HCT116 (cell line): ENCODE data around the gene TBC1D14. TPM values are rescaled to one million over a fixed set of nuclear protein-coding genes. Genes with fewer than 3 reads are reported as not detected.

Experiments
- ATAC-seq: fragments of 200-7000 bp; cut with Tn5 transposase; 2 replicates; pipeline ENCODE4 v1.9.1; 2020; ENCODE audit warnings: mild to moderate bottlenecking, moderate library complexity
- BruUV-seq: library from RNA; stranded (reverse); fragments of 400-500 nt; replicated peaks from 2 replicates; lab custom pipeline; 2021; lab: Mats Ljungman, UMichigan
- CTCF ChIA-PET: fragments of 300-600 bp; sonication (Branson Sonifier 250); formaldehyde crosslinking; loops from one replicate; lab custom pipeline; 2021; ENCODE audit warnings: antibody characterized with exemption; lab: Charles Lee
- POLR2A ChIA-PET: fragments of 300-600, 350-600 bp; sonication (Branson Sonifier 250); formaldehyde crosslinking; loops from one replicate; lab custom pipeline; 2021; ENCODE audit warnings: antibody characterized with exemption; lab: Charles Lee
- RAD21 ChIA-PET, 2 experiments: fragments of 300-600 bp; sonication (Branson Sonifier 250); formaldehyde crosslinking; loops; one replicate each; lab custom pipeline; 2023; ENCODE audit warnings: low total read pairs in 2 of 2; ENCODE audit not compliant: uncharacterized antibody in 2 of 2, unreplicated experiment in 2 of 2, low non-redundant PET in 1 of 2; lab: Charles Lee
- DNase-seq: peaks from one replicate; pipeline ENCODE4 v3.0.0-alpha.2; 2010; ENCODE audit warnings: low read depth, low spot score
- H2AFZ ChIP-seq: fragments of 200-600 bp; shearing (Covaris generic), sonication (generic); 2 replicates; pipeline ENCODE4 v1.6.1; 2017; ENCODE audit warnings: low read depth, mixed run types, mixed read lengths, antibody characterized with exemption, low read length; ENCODE audit not compliant: poor library complexity, severe bottlenecking
- H3K27ac ChIP-seq: 2 replicates; pipeline ENCODE4 v1.5.1; 2012; ENCODE audit warnings: low read depth, low read length
- H3K27me3 ChIP-seq: fragments of 200-600 bp; sonication (generic); 2 replicates; pipeline ENCODE4 v1.6.1; 2016; ENCODE audit warnings: mixed run types, low read length, mixed read lengths; ENCODE audit not compliant: insufficient read depth
- H3K36me3 ChIP-seq, 2 experiments: fragments of 200-500 bp in 1 of 2; fragments of 200-600 bp in 1 of 2; sonication (Bioruptor generic) in 1 of 2; sonication (generic) in 1 of 2; 2 replicates each; pipeline versions ENCODE4 v1.5.1 to v1.6.1; 2014 to 2016; ENCODE audit warnings: low read length in 2 of 2, inconsistent platforms in 1 of 2, mixed read lengths in 1 of 2, mixed run types in 1 of 2; ENCODE audit not compliant: insufficient read depth in 2 of 2, control insufficient read depth in 1 of 2
- H3K4me1 ChIP-seq, 2 experiments: fragments of 200-600 bp in 1 of 2; sonication (generic) in 1 of 2; 2 replicates each; pipeline versions ENCODE4 v1.5.1 to v1.6.1; 2012 to 2017; ENCODE audit warnings: low read length in 2 of 2, inconsistent platforms in 1 of 2, mild to moderate bottlenecking in 1 of 2, mixed read lengths in 1 of 2, mixed run types in 1 of 2, moderate library complexity in 1 of 2; ENCODE audit not compliant: insufficient read depth in 2 of 2, control insufficient read depth in 1 of 2
- H3K4me2 ChIP-seq: fragments of 200-600 bp; sonication (generic); 2 replicates; pipeline ENCODE4 v1.6.1; 2017; ENCODE audit warnings: mixed run types, low read length, mixed read lengths
- H3K4me3 ChIP-seq, 2 experiments: fragments of 200-600 bp in 1 of 2; sonication (generic) in 1 of 2; replicated peaks in 1 of 2; 2 replicates each; pipeline ENCODE4 v1.5.1; 2011 to 2016; ENCODE audit warnings: low read length in 2 of 2, control low read depth in 1 of 2, low read depth in 1 of 2, mild to moderate bottlenecking in 1 of 2, mixed read lengths in 1 of 2, mixed run types in 1 of 2
- H3K79me2 ChIP-seq: fragments of 200-600 bp; sonication (generic); 2 replicates; pipeline ENCODE4 v1.6.1; 2017; ENCODE audit warnings: mild to moderate bottlenecking, mixed run types, low read length, moderate library complexity, mixed read lengths; ENCODE audit not compliant: insufficient read depth
- H3K9ac ChIP-seq: fragments of 200-600 bp; sonication (generic); 2 replicates; pipeline ENCODE4 v1.6.1; 2016; ENCODE audit warnings: low read length, mixed read lengths
- H3K9me2 ChIP-seq: fragments of 200-600 bp; sonication (generic), shearing (Covaris generic); 2 replicates; pipeline ENCODE4 v1.6.1; 2017; ENCODE audit warnings: mixed run types, mild to moderate bottlenecking, moderate library complexity; ENCODE audit not compliant: insufficient read depth
- H3K9me3 ChIP-seq, 2 experiments: fragments of 200-500 bp in 1 of 2; fragments of 200-600 bp in 1 of 2; sonication (Bioruptor generic) in 1 of 2; sonication (generic) in 1 of 2; 2 replicates each; pipeline ENCODE4 v1.6.1; 2014 to 2017; ENCODE audit warnings: low read length in 2 of 2, mixed read lengths in 2 of 2, inconsistent platforms in 1 of 2, low read depth in 1 of 2, mild to moderate bottlenecking in 1 of 2, mixed run types in 1 of 2, moderate library complexity in 1 of 2; ENCODE audit not compliant: control insufficient read depth in 1 of 2, insufficient read depth in 1 of 2
- H4K20me1 ChIP-seq: fragments of 200-600 bp; sonication (generic), shearing (Covaris generic); 2 replicates; pipeline ENCODE4 v1.6.1; 2017; ENCODE audit warnings: mixed run types, mild to moderate bottlenecking, moderate library complexity; ENCODE audit not compliant: insufficient read depth
- CEBPB ChIP-seq: IDR thresholded peaks from 2 replicates; pipeline ENCODE4 v1.6.1; 2012; ENCODE audit warnings: low read depth
- EGR1 ChIP-seq: IDR thresholded peaks from 2 replicates; pipeline ENCODE4 v1.6.1; 2012; ENCODE audit warnings: low read depth
- ELF1 ChIP-seq: IDR thresholded peaks from 2 replicates; pipeline ENCODE4 v1.6.1; 2012; ENCODE audit warnings: low read depth, borderline replicate concordance
- EZH2phosphoT487 ChIP-seq: fragments of 200-600 bp; IDR thresholded peaks from 2 replicates; pipeline ENCODE4 v1.6.1; 2018; ENCODE audit warnings: antibody characterized with exemption, borderline replicate concordance
- FOSL1 ChIP-seq: IDR thresholded peaks from 2 replicates; pipeline ENCODE4 v1.6.1; 2012; ENCODE audit warnings: low read depth
- JUND ChIP-seq: IDR thresholded peaks from 2 replicates; pipeline ENCODE4 v1.6.1; 2012
- POLR2A ChIP-seq: IDR thresholded peaks from 2 replicates; pipeline ENCODE4 v1.7.0; 2011; ENCODE audit warnings: borderline replicate concordance; ENCODE audit not compliant: insufficient read depth, insufficient read length; ENCODE audit errors: extremely low read depth
- SRF ChIP-seq: IDR thresholded peaks from 2 replicates; pipeline ENCODE4 v1.6.1; 2012; ENCODE audit warnings: low read depth
- YY1 ChIP-seq: IDR thresholded peaks from 2 replicates; pipeline ENCODE4 v1.6.1; 2011; ENCODE audit warnings: low read length, low read depth, moderate library complexity, mild to moderate bottlenecking; ENCODE audit not compliant: insufficient replicate concordance; ENCODE audit errors: extremely low read depth
- ZFX ChIP-seq: fragments of 450-650 bp; IDR thresholded peaks from 2 replicates; pipeline ENCODE4 v1.6.1; 2017
- ZNF274 ChIP-seq: fragments of 200-500 bp; sonication (Bioruptor generic); IDR thresholded peaks from 2 replicates; pipeline ENCODE4 v1.6.1; 2014; ENCODE audit warnings: mild to moderate bottlenecking, low read depth, low read length, inconsistent platforms
- intact Hi-C: fragments of 100-400 bp; cut with micrococcal nuclease; formaldehyde crosslinking; loops from 2 replicates; pipeline ENCODE4 v1.10.0; 2022
- total RNA-seq: library from RNA; stranded (reverse); gene quantifications from one replicate; pipeline ENCODE4 v1.2.1, GENCODE V29; 2021; ENCODE audit not compliant: unreplicated experiment
- TF ChIP-seq, protein P1 (sequence below): IDR thresholded peaks from 2 replicates; pipeline ENCODE4 v1.6.1; 2012
- TF ChIP-seq, protein P2 (sequence below): IDR thresholded peaks from 2 replicates; pipeline ENCODE4 v1.6.1; 2012
- TF ChIP-seq, protein P3 (sequence below): IDR thresholded peaks from 2 replicates; pipeline ENCODE4 v1.6.1; 2011; ENCODE audit warnings: mild to moderate bottlenecking, low read length, moderate library complexity; ENCODE audit not compliant: insufficient replicate concordance; ENCODE audit errors: extremely low read depth
- TF ChIP-seq, protein P4 (sequence below), 3 experiments: fragments of 200-600 bp in 1 of 3; sonication (generic) in 1 of 3; IDR thresholded peaks in 2 of 3; conservative IDR thresholded peaks in 1 of 3; 2 replicates each; pipeline ENCODE4 v1.5.1; 2012 to 2017; ENCODE audit warnings: low read depth in 2 of 3, low read length in 2 of 3, antibody characterized with exemption in 1 of 3, borderline replicate concordance in 1 of 3, control low read depth in 1 of 3, mild to moderate bottlenecking in 1 of 3, mixed read lengths in 1 of 3, mixed run types in 1 of 3, moderate library complexity in 1 of 3; ENCODE audit not compliant: insufficient read depth in 1 of 3

Gene TBC1D14
- total RNA-seq, 1 experiment from 2014 or later: 62.9 TPM

DNA sequence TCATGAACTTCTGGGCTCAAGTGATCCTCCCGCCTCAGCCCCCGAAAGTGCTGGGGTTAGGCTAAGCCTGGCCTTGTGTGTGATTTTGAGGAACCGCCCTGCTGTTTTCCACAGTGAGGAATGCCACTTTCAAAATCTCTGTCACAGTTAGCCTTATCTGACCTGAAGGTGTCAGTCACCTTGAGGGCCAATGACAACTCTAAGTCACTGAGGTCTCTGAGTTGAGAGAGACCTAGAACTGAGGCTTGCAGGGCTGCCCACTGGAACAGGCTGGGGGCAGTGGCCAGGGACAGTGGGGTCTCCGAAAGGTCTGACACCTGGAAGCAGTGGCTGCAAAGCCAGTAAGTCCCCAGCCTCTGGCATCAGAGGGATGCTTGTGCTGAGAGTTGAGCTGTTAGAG is 139.7 kb downstream of the TBC1D14 start:
- ChIA-PET CTCF (no interaction called here), POLR2A (no interaction called here), RAD21 (no interaction called here)
- no peak for DNase-seq
- Histone ChIP-seq H3K4me1 (peaks cover 6 to 7% of the 10 kb centered on the region in 2 experiments; a peak in 2 of 4 replicates), H3K27ac (no peak overlapping the region), H3K9me3 (no peaks in the 10 kb centered on the region), H3K36me3 (0 out of 4 replicates have a peak, but pooled peaks cover 0 to 6% of the 10 kb centered on the region in 2 experiments), H2AFZ (no peak overlapping the region), H3K9ac (no peak overlapping the region), H3K4me2 (no peak overlapping the region), H3K9me2 (no peaks in the 10 kb centered on the region), H4K20me1 (no peaks in the 10 kb centered on the region), H3K79me2 (peaks cover 50% of the 10 kb centered on the region), H3K27me3 (no peaks in the 10 kb centered on the region), H3K4me3 (no peak overlapping the region)
- BruUV-seq: no TSS peak
- intact Hi-C loops: no loop called here
- TF ChIP-seq CEBPB (no peak), EZH2phosphoT487 (no peak), SRF (no peak), JUND (no peak), POLR2A (no peak), ELF1 (no peak), FOSL1 (no peak), ZFX (no peak), YY1 (no peak), ZNF274 (no peak), EGR1 (no peak)
- TF ChIP-seq, protein P1, sequence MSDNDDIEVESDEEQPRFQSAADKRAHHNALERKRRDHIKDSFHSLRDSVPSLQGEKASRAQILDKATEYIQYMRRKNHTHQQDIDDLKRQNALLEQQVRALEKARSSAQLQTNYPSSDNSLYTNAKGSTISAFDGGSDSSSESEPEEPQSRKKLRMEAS: no peak
- TF ChIP-seq, protein P2, sequence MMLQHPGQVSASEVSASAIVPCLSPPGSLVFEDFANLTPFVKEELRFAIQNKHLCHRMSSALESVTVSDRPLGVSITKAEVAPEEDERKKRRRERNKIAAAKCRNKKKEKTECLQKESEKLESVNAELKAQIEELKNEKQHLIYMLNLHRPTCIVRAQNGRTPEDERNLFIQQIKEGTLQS: no peak
- TF ChIP-seq, protein P3, sequence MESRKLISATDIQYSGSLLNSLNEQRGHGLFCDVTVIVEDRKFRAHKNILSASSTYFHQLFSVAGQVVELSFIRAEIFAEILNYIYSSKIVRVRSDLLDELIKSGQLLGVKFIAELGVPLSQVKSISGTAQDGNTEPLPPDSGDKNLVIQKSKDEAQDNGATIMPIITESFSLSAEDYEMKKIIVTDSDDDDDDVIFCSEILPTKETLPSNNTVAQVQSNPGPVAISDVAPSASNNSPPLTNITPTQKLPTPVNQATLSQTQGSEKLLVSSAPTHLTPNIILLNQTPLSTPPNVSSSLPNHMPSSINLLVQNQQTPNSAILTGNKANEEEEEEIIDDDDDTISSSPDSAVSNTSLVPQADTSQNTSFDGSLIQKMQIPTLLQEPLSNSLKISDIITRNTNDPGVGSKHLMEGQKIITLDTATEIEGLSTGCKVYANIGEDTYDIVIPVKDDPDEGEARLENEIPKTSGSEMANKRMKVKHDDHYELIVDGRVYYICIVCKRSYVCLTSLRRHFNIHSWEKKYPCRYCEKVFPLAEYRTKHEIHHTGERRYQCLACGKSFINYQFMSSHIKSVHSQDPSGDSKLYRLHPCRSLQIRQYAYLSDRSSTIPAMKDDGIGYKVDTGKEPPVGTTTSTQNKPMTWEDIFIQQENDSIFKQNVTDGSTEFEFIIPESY: no peak
- TF ChIP-seq, protein P4, sequence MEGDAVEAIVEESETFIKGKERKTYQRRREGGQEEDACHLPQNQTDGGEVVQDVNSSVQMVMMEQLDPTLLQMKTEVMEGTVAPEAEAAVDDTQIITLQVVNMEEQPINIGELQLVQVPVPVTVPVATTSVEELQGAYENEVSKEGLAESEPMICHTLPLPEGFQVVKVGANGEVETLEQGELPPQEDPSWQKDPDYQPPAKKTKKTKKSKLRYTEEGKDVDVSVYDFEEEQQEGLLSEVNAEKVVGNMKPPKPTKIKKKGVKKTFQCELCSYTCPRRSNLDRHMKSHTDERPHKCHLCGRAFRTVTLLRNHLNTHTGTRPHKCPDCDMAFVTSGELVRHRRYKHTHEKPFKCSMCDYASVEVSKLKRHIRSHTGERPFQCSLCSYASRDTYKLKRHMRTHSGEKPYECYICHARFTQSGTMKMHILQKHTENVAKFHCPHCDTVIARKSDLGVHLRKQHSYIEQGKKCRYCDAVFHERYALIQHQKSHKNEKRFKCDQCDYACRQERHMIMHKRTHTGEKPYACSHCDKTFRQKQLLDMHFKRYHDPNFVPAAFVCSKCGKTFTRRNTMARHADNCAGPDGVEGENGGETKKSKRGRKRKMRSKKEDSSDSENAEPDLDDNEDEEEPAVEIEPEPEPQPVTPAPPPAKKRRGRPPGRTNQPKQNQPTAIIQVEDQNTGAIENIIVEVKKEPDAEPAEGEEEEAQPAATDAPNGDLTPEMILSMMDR (IDR thresholded peaks at IDR 0.05 in 2 of 3, conservative IDR thresholded peaks at IDR 0.05 in 1 of 3; ENCODE audit: borderline replicate concordance in 1 of 3, insufficient read depth in 1 of 3, low read depth in 2 of 3, low read length in 2 of 3): no peak
- ATAC-seq: no peak
